Left ventricle myocardium inferior (tissue), 1 donor: ENCODE data around the gene TSPAN9. TPM values are rescaled to one million over a fixed set of nuclear protein-coding genes. Genes with fewer than 3 reads are reported as not detected.

Experiments used
- DNase-seq: peaks from one replicate; pipeline ENCODE4 v3.0.0-alpha.2; 2020
- H3K27ac ChIP-seq: fragments of 200-600 bp; replicated peaks from 2 replicates; pipeline ENCODE4 v1.8.0; 2021
- H3K27me3 ChIP-seq: fragments of 200-600 bp; 2 replicates; pipeline ENCODE4 v1.8.0; 2021; ENCODE audit warnings: low read depth
- H3K36me3 ChIP-seq: fragments of 200-600 bp; 2 replicates; pipeline ENCODE4 v1.8.0; 2021
- H3K4me1 ChIP-seq: fragments of 200-600 bp; 2 replicates; pipeline ENCODE4 v1.8.0; 2021
- H3K4me3 ChIP-seq: fragments of 200-600 bp; 2 replicates; pipeline ENCODE4 v1.8.0; 2021; ENCODE audit warnings: mild to moderate bottlenecking, moderate library complexity
- H3K9me3 ChIP-seq: fragments of 200-600 bp; replicated peaks from 2 replicates; pipeline ENCODE4 v1.8.0; 2021
- CTCF ChIP-seq: fragments of 200-600 bp; IDR thresholded peaks from 2 replicates; pipeline ENCODE4 v1.8.0; 2021; ENCODE audit warnings: antibody characterized with exemption, mild to moderate bottlenecking, borderline replicate concordance
- intact Hi-C: fragments of 100-400 bp; cut with micrococcal nuclease; formaldehyde crosslinking; loops from one replicate; pipeline ENCODE4 v1.11.0; 2022
- total RNA-seq: library from RNA; stranded (reverse); fragmentation: NEBNext Ultra II Directional; extraction: Animal tissue kit (Norgen Biotek cat#: 25700); gene quantifications from one replicate; pipeline ENCODE4 v1.2.1, GENCODE V29; 2021
- donor health status: DM: no; HTN: yes; CAD: no; lungs with severe emphysema.

TSPAN9 gene
- total RNA-seq, 1 donor from 2014 or later = 305 TPM

DNA sequence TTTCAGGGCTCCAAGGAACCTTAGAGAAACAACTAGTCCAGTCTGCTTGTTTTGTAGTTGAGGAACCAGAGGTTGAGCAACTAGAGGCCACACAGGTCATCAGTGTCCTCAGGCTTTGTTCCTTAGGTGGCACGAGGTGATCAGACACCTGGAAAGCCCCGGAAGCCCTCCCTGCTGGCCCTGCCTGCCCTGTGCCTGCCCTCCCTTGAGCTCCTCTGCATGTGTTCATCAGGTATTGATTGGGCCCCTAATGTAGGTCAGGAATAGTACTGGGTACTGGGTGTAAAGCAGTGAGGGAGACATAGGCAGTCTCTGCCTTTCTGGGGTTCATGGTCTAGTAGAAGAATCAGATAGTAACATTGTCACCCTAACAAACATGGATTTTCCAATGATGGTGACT lies 114.3 kb downstream of the TSPAN9 start:
- no peaks in the 10 kb centered on the region for H3K36me3 ChIP-seq
- intact Hi-C loops = no loop called here
- DNase-seq = no peak
- TF ChIP-seq CTCF = no peak
- H3K9me3 ChIP-seq = no peaks in the 10 kb centered on the region
- H3K4me3 ChIP-seq = no peak overlapping the region
- peaks cover 86% of the 10 kb centered on the region for H3K4me1 ChIP-seq
- no peaks in the 10 kb centered on the region for H3K27me3 ChIP-seq
- no peak overlapping the region for H3K27ac ChIP-seq

- TF ChIP-seq CTCF = no peak
- H3K9me3 ChIP-seq = no peaks in the 10 kb centered on the region
- no peak for DNase-seq
- H3K4me1 ChIP-seq = peaks cover 79% of the 10 kb centered on the region
- no peak overlapping the region for H3K27ac ChIP-seq
- no peaks in the 10 kb centered on the region for H3K27me3 ChIP-seq
- no peaks in the 10 kb centered on the region for H3K36me3 ChIP-seq
- intact Hi-C loops = no loop called here
- no peak overlapping the region for H3K4me3 ChIP-seq
Observed at GRCh38 chr12:3192221-3192620, 115.0 kb downstream of the TSPAN9 start.

GRCh38 chr12:3193131-3193530 lies 116.0 kb downstream of the TSPAN9 start:
- Histone ChIP-seq H3K36me3 (no peaks in the 10 kb centered on the region), H3K27ac (no peak overlapping the region), H3K27me3 (no peaks in the 10 kb centered on the region), H3K4me1 (peaks cover 69% of the 10 kb centered on the region), H3K4me3 (no peak overlapping the region), H3K9me3 (no peaks in the 10 kb centered on the region)
- DNase-seq = no peak
- TF ChIP-seq CTCF = no peak
- intact Hi-C loops = no loop called here

GRCh38 chr12:3193755-3194154 lies 116.6 kb downstream of the TSPAN9 start:
- TF ChIP-seq CTCF = no peak
- no peak overlapping the region for H3K4me3 ChIP-seq

GRCh38 chr12:3195337-3195736 lies 118.2 kb downstream of the TSPAN9 start:
- no peak for DNase-seq
- H3K9me3 ChIP-seq = no peaks in the 10 kb centered on the region
- no peak for TF ChIP-seq CTCF
- no peaks in the 10 kb centered on the region for H3K36me3 ChIP-seq
- no peak overlapping the region for H3K4me3 ChIP-seq
- intact Hi-C loops = no loop called here
- H3K27me3 ChIP-seq = no peaks in the 10 kb centered on the region
- H3K27ac ChIP-seq = no peak overlapping the region
- H3K4me1 ChIP-seq = peaks cover 63% of the 10 kb centered on the region

More at GRCh38 chr12:3193755-3194154, 116.6 kb downstream of the TSPAN9 start:
- Histone ChIP-seq H3K4me1 (peaks cover 63% of the 10 kb centered on the region), H3K9me3 (no peaks in the 10 kb centered on the region), H3K27ac (no peak overlapping the region), H3K36me3 (no peaks in the 10 kb centered on the region), H3K27me3 (no peaks in the 10 kb centered on the region)
- DNase-seq = no peak
- intact Hi-C loops = no loop called here

DNA sequence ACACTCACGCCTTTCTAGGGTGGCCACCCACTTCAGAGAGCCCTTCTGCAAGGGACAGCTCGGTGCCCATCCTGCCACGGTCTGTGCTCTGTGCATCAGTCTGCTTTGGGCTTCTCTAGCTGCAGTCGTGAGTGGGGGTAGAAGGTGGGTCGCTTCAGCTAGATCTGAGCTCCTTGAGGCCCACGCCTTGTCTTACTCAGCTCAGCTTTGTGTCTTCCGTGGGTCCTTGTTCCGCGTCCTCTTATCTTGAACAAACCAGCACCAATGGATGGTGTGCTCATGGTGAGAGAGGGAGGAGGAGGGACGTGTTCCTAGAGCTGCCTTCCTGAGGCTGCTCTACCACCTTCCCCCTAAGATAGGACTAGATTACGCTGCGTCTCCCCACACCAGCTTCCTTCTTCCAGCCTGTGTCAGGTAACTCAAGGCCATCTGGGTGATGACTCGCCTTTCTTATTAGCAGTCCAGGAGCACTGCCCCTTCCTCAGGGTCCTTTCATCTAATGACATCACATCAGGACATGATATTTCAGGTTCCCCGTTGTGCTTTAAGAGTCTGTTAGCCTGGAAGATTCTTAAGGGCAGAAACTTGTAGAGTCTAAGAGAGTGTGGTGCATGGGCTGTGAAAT lies 118.8 kb downstream of the TSPAN9 start:
- Histone ChIP-seq H3K4me3 (no peak overlapping the region), H3K4me1 (peaks cover 66% of the 10 kb centered on the region), H3K36me3 (no peaks in the 10 kb centered on the region), H3K27me3 (no peaks in the 10 kb centered on the region), H3K9me3 (no peaks in the 10 kb centered on the region), H3K27ac (no peak overlapping the region)
- no peak for TF ChIP-seq CTCF
- DNase-seq = no peak
- intact Hi-C loops = no loop called here
